Stimulated activated CD8-positive, alpha-beta memory T cell treated with anti-CD3 and anti-CD28 coated beads, Interleukin-15, amount 100 ng/mL, for 1 hour (primary cell): ENCODE measurements around the gene NEGR1.

Experiments used
- DNase-seq: peaks from one replicate; pipeline ENCODE4 v3.0.0-alpha.2; 2020; ENCODE audit warnings: low read depth

The NEGR1 gene

DNA sequence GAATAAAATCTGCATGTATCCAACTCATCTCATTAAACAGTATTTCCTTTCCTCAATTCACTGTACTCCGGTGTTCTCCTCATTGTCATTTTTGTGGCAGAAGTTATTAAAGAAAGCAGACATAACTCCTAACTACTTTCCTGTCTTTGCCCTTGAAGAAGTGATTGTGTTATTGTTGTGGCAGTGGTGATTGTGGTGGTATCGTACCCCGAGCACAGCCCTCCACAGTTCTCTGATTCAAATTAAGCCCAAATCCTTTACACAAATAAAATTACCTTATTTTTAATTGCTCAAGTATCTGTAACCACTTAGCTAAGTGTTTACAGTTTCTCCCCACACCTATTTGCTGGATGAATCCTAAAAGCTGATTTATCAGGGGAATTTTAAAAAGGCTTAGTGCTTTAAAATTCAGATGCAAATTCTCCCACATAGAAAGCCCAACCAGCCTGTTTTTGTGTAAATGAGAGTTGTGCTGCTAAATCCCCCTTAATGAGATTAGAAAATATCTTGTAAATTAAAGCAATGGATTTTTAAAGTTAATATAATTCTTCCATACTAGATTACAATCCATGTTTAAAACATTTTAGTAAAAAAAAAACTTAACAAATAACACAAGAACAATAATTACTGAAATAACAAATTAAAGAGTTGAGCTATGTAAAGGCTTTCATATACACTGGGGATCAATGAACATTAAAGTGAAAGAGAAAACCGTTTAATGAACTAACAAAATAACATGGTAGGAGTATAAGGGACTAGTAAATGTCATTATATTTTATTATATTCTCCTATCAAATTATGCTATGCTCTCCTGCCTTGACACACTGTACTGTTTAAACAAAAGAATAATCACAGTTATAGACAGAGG lies 259.0 kb downstream of the NEGR1 start:
- DNase-seq: no peak

DNA sequence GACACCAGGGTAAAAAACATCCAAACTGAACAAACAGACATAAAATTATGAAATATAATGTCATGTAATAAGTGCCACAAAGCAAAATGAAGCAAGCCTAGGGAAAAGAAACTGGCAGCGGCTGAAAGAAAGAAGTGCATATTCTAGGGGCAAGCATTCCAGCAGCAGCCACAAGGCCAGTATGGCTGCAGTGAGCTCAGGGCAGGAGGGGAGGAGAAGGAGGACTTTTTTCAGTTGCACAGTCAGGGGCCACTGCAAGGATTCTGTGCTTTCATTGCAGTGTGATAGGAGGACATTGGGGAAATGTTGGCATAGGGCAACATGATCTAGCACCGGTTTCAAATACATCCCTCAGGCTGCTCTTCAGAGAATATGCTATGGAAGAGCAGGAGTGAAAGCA lies 263.8 kb downstream of the NEGR1 start:
- no peak for DNase-seq

DNA sequence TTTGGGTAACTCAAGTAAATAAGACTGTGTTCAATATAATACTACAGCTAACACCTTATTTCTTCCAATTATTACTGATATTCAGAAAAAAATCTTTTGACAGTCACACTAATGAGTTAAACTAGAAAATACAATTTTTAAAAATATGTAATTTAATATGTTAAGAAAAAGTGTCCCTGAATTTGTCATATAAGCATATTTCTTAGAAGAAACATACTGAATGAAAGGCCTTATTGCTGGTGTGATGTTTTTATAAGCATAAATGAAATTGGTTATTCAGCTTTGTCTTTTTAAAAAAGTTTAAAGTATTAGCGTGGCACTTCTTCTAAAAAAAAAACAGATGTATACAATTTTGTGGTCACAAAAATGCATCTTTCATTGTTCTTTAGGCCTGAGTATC lies 267.3 kb downstream of the NEGR1 start:
- no peak for DNase-seq

DNA sequence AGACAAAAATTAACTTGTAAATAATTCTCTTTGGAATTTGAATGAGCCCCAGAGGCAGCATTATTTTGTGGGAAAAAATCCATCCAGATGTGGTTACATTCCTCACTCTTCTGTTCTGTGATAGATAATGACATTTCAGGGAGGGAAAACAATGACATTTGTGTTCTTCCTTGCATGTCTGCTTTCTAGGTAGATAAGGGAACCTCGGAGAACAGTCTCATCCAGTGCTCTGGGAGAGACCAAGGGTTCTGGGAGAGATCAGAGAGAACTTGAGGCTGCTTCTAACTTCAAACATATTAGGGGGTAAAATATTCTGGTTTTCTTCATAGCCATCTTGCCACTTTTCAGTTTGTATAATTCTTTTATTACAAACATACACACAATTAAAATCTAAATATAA lies 269.2 kb downstream of the NEGR1 start:
- no peak for DNase-seq

DNA sequence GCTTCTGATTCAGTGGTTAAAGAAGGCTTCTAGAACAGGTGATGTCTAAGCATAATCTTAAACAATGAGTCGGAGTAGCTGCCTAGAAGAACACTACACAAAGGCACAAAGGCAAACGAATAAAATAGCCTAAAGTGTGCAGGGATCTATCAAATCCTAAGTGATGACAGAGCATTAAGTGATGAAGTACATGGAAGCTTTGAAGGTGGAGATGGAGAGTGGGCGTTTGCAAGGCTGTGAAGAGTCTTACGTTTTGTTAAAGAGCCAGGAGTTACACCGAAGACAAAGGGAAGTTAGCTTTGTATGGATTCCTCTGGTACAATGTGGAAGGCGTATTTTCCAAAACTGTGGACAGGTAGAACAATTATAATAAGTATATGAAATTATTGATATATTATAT lies 270.6 kb downstream of the NEGR1 start:
- no peak for DNase-seq

DNA sequence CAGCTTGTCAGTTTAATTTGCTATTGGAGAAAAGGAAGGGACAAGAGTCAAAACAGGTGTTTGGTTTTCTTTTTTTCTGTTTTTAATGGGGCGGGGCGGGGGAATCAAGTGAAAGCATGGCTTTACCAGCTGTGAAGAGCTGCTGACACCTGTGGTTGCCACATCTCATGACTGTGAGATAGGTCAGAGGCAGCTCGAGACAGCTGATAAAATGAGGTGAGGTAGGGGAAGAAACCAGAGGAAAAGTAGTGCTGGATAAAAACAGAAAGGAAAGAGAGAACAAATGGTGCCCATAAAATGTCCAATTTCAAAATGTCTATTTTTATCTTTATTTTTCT lies 272.3 kb downstream of the NEGR1 start:
- no peak for DNase-seq

DNA sequence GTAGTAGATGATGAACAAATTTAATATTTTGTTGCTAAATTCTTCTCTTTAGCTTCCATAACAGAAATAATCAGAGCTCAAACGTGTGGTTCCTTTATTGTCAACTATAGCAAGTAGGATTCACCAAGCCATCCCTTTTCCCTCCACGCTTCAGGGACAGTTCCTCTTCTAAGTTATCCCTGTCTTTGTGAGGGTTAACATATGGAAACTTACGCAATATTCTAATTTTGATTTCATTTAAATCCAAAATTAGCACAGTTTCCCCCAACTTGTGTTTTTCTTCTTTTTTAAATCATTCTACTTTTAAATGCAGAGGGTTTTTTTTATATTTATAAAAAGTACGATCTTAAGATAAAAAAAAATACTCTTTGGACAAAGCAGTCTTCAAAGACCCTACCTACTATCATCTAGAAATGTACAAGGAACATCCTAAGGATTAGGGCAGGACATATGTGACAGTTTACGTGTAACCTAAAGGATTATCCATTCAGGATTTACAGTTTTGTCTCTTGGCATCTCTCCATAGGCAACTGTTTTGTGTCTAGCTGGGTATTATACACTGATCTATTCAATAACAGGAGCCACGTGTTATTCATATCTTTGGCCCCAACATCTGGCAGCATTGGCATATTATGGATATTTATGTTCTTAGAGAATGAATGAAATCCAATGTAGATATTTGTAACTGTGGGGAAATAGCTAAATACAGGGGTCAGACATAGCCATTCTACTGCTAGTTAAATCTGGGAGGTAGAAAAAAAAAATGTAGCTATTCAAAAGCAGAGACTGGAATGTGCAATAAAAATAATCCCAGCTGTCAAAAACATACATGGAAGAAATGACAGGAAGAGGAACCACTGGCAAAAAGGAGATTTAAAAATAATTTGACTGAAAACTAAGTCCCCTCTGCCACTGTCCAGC lies 272.9 kb downstream of the NEGR1 start:
- no peak for DNase-seq

DNA sequence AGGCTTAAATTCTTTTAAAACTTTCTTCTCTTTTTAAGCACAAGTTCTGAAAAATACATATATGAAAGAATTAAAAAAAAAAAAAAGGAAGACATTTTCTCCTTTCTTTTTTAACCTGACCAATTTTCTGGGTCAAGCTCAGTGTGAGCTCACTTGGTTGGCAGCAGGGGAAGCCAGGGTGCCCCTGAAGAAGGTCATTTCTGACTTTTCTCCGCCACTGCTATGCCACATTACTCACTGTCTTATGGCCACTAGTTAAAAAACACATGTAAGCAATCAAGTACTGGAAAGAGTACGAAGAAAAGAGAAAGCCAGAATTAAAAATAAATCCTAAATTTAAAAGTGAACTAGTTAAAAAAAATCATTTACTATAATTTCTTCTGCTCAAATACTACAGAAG lies 275.0 kb downstream of the NEGR1 start:
- no peak for DNase-seq

DNA sequence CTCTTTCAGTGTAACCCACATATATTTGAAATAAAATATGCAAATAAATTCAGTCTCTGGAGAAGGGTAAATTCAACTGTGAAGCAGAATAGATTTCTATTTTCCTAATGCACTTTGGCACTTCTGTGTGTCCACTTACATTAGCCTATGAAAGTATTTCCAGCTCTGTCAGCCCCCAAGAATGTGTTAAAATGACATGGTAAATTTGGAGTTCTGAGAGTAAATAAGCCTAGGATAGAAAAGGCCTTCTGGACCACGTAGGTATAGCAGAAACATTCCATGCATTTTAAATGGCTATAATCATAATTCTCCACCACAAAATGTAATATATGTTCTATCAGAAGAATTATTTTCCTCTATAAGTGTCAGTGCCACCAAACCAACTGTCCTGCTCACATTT lies 276.2 kb downstream of the NEGR1 start:
- DNase-seq: no peak

DNA sequence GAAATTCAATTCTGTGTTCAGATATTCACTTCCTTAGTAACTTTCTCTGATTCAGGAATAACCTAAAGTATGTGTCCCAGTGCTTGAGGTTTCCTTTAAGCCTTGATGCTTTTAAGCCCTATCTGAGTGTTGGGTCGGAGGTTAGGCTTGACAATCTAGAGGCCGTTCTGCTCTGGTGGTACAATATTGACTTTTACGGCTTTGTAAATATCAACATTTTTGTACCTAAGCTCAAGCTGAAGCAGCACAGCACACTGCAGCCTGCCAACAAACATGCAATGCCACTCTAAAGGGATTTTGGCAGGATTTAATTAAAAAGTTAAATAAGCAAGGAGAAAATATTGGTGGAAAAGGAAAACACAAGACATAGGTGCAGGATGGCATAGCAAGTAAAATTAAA lies 279.2 kb downstream of the NEGR1 start:
- no peak for DNase-seq

DNA sequence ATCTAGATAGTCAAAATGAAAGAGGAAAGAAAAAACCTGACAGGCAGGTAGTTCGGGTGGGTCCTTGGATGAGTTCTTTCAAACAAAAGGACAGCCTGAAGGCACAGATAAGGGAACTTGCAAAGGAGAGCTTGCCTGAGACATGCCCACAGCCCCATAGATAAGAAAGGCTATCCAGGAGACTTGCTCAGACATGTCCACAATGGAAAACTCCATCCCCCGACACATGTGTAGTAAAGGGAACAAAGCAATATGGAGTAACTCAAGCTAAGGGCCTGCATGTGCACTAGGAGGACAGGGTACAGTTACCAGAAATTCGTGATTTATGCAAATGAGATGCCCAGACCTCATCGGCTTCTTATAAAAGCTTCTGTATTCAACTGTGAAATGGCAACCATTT lies 281.5 kb downstream of the NEGR1 start:
- DNase-seq: no peak

DNA sequence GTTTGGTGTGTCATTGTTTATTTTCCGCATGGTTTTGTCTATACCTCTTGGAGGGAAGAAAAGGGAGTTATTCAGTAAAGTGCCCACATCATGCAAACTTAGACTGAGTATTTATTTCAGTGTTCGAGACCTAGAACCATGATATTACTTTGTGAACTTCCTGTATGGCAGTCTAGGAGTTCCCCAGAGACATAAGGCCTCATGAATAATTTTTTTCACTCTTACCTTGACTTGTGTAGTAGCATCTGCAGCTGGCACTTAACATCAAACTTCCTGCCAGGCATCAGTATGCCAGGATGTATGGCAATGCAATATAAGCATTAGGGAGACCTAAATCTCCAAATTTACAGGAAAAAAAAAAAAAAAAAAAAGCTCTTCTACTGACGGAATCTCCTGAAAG lies 287.7 kb downstream of the NEGR1 start:
- DNase-seq: no peak

DNA sequence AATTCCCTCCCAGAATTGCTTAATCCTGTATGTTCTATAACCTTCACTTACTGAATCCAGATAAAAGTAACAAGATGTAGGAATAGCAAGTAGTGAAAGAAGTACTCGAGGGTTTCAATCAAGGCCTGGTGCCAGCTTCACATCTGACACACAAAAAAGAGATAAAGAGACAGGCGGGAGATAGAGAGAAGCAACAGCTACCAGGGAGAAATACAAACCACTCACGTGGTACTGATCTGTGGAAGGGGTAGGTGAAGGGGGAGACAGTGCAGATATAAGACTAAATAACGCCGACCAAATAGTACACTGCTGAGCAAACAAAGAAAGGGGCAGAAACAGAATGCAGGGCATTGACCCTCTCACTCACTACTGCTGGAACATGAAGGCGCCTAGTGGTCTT lies 295.2 kb downstream of the NEGR1 start:
- no peak for DNase-seq

DNA sequence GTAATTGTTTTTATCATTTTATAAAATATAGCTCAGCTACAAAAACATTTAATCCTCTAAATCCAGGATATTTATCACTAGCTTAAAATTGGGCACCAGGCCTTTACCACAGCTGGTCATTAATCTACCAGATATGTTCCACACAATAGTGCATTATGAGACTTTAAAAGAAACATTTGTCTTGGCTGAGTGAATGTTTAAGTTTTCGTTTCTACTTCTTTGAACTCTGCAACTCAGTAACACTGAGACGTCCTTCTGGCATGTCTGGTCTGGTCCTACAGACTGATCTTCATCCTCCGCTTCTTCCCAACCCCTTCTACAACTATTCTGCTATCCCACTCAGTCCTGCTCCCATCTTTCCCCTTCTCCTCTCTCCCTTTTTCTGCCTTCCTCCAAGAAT lies 296.2 kb downstream of the NEGR1 start:
- no peak for DNase-seq

DNA sequence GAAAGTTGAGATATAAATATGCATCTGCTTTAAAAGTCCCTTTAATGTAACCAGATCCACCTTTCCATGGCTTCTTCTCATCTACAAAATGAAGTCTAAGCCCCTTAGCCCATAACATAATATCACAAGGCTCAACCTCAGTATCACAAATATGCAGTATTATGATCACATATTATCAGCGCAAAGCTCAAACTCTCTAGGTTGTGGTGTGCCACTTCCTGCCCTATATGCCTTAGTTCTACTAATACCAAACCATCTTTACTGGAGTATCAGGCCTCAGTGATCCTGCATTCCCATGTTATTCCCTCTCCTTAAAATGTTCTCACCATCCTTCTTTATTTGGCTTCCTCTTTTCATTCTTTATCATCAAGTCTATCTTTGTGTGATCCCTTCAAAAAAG lies 301.8 kb downstream of the NEGR1 start:
- no peak for DNase-seq

DNA sequence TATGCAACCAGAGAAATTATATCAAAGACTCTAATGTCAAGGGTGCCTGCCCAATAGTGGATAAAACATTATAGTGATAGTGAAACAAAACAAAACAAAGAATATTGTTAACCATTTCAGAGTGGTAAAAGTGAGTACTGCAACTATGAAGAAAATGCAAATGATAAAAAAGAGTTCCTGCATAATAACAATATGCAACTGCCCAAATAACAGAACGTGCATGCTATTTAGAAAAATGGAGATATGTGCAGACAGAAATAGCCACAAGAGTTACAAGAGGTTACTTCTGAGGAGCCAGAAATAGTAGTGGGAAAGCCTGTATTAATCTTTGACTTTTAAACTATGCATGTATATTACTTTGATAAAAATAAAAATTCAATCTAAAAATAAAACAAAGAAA lies 302.5 kb downstream of the NEGR1 start:
- no peak for DNase-seq

DNA sequence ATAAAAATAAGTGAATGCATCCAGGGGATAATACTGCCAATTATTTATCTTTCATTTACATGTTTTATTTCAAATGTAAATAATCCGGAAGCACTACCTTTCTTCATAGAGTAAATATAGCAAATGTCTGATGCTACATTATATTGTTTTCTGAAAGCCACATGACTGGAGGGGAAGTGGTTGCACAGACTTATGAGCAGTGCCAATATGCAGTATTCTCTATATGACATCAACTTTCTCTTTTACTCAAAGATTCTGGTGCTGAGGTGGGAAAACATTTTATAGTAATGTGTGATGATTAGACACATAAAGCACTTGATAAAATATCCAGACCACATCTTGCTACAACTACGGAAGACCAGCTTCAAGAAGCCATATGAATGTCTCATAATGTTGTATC lies 314.7 kb downstream of the NEGR1 start:
- DNase-seq: no peak

DNA sequence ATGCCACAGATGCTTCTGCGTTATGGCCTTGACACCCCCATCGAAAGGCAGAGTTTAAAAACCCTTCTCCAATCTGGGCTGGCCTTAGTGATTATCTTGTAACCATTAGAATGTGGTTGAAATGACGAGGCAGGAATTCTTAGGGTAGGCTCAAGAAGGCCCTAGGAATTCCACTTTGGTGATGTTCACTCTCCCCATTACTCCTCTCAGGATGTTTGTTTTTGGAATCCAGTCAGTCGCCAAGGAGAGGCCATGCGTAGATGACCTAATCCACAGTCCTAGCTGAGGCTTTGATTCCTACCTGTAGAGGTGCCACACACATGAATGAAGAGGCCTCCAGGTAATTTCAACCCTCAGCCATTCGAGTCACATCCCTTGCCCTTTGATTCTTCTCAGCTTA lies 318.2 kb downstream of the NEGR1 start:
- no peak for DNase-seq

DNA sequence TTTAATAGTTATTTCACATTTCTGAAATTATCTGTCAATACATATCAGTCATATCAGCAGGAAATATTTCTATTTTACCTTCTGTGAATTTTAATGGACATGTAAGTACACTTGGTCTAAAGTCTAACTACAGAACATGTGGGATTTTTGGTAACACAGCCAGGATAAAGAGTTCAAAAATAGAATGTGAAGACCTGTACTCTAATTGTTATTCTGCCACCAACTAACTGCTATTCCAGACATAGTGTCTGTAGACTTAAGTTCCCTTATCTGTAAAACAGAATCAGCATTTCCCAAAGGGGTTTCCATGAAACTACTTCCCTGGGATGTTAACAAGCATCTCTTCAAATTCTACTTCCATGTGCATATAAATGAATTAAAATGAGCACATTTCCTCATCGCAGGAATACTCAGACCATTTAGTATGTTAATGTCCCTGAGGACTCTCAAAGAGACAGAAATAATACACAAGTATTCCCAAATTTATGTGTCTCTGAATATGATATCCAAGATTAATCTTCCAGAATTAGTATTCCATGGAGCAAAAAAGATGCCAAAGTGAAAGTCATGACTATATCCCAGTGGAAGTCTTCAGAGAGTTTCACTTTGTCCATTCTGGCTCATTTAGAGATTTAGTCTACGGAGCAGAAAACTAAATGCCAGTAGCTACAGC lies 325.6 kb downstream of the NEGR1 start:
- DNase-seq: no peak

DNA sequence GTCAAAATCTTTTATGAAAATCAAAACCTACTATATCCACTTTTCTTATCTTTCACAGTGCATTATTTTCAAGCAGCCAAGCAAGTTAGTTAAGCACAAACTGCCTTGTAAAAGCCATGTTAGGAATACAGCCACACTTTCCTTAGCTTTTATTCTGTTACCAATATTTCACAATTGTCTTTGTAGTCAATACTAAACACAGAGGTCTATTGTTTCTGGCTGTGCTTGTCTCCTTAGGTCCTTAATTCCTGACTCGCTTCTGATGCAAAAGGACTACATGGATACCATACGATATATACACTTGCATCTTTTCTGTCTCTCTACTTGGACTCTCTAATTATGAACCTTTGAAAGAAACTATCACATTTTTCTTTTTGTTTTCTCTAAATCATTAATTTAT lies 331.8 kb downstream of the NEGR1 start:
- no peak for DNase-seq

DNA sequence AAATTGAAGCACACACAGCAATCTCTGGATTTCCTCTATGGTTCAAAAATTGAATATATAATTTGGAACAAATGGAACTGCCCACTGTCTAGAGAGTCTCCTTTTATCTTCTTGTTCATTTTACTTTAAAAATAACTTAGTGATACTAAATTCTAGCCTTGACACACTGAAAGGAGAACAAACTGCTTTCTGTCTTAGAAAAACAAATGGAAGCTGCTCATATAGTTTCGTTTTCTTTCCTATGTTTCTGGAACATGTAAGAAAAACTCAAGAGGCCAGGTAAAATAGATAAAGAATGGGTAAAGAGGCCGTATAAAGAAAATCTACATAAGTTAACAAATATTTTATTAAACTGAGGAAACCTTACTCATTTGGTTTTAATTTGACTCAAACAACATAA lies 332.7 kb downstream of the NEGR1 start:
- DNase-seq: no peak

DNA sequence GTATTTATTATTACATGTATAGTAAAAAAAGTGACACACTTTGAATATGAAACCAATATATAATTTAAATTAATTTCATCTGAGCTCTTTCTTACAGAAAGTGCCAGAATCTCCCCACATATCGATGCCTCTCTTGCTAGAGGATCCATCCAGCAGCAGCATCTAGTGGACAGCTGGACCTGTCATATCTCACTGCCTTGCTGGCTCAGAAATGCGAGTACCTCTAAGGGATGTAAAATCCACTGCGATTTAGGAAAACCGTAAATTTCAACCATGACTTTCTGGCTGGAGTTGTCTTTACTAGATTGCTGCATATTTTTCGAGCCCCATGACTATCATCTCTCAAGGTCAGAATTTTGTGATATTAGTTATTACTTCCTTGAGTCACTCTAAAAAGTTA lies 333.8 kb downstream of the NEGR1 start:
- DNase-seq: no peak

DNA sequence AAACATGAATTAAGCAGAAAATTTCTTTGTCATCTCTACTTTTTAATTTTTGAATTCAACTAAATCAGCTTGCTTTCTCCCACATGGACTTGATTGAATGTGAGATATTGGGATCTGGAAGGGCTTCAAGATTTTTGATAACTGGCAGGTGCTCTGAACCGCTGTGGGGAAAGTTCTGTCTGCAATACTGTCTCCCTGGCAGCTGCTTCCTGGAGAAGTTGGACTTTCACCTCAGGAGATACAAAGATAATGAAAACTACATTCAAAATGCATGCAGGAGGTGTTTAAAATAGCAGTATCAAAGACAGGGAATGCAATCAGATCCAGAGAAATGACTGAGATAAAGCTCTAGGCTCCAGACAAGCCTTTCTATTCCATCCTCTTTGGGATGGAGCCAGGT lies 338.3 kb downstream of the NEGR1 start:
- DNase-seq: no peak
